Stomach smooth muscle (tissue), 2 donors: Measurements from ENCODE around the gene SENP1.

Experiments
- H3K27ac ChIP-seq: one replicate; pipeline ENCODE4 v1.7.0; 2013; ENCODE audit warnings: mild to moderate bottlenecking, low read length, inconsistent platforms
- H3K27me3 ChIP-seq, 2 donors: one replicate each; pipeline ENCODE4 v1.7.0; 2013; ENCODE audit warnings: low read length in 2 of 2; ENCODE audit not compliant: insufficient read depth in 2 of 2, control insufficient read depth in 1 of 2
- H3K36me3 ChIP-seq, 2 donors: one replicate each; pipeline ENCODE4 v1.7.0; 2013; ENCODE audit warnings: low read length in 2 of 2; ENCODE audit not compliant: control insufficient read depth in 2 of 2, insufficient read depth in 2 of 2
- H3K4me1 ChIP-seq: one replicate; pipeline ENCODE4 v1.7.0; 2013; ENCODE audit warnings: low read length; ENCODE audit not compliant: control insufficient read depth, insufficient read depth
- H3K4me3 ChIP-seq, 2 donors: one replicate each; pipeline ENCODE4 v1.7.0; 2013; ENCODE audit warnings: low read length in 2 of 2
- H3K9ac ChIP-seq, 2 donors: one replicate each; pipeline ENCODE4 v1.7.0; 2013; ENCODE audit warnings: low read length in 2 of 2, mild to moderate bottlenecking in 1 of 2
- H3K9me3 ChIP-seq, 2 donors: one replicate each; pipeline ENCODE4 v1.7.0; 2013; ENCODE audit warnings: low read length in 2 of 2; ENCODE audit not compliant: control insufficient read depth in 2 of 2
- donor health status: healthy.
- donor health status: Pancreatic carcinoma.

The SENP1 gene

GRCh38 chr12:48080821-48081220 lies 25.1 kb downstream of the SENP1 start:
- H3K9me3 ChIP-seq = no peaks in the 10 kb centered on the region

GRCh38 chr12:48080285-48080684 lies 25.6 kb downstream of the SENP1 start:
- Histone ChIP-seq H3K9me3 (no peaks in the 10 kb centered on the region), H3K4me1 (no peaks in the 10 kb centered on the region), H3K4me3 (no peak overlapping the region), H3K27ac (no peak overlapping the region), H3K27me3 (no peaks in the 10 kb centered on the region), H3K36me3 (peaks cover 9 to 22% of the 10 kb centered on the region in 2 donors), H3K9ac (no peak overlapping the region)

More at GRCh38 chr12:48080821-48081220, 25.1 kb downstream of the SENP1 start:
- Histone ChIP-seq H3K36me3 (peaks cover 10 to 22% of the 10 kb centered on the region in 2 donors), H3K27ac (no peak overlapping the region), H3K27me3 (no peaks in the 10 kb centered on the region), H3K4me3 (no peak overlapping the region), H3K4me1 (no peaks in the 10 kb centered on the region), H3K9ac (no peak overlapping the region)

GRCh38 chr12:48078901-48079300 lies 27.0 kb downstream of the SENP1 start:
- Histone ChIP-seq H3K4me1 (no peaks in the 10 kb centered on the region), H3K9ac (no peak overlapping the region), H3K27me3 (no peaks in the 10 kb centered on the region), H3K36me3 (peaks cover 10 to 21% of the 10 kb centered on the region in 2 donors), H3K27ac (no peak overlapping the region), H3K4me3 (no peak overlapping the region), H3K9me3 (no peaks in the 10 kb centered on the region)

- Histone ChIP-seq H3K4me3 (no peak overlapping the region), H3K27me3 (no peaks in the 10 kb centered on the region), H3K27ac (no peak overlapping the region), H3K36me3 (peaks cover 15 to 17% of the 10 kb centered on the region in 2 donors), H3K9ac (no peak overlapping the region), H3K9me3 (no peaks in the 10 kb centered on the region), H3K4me1 (no peaks in the 10 kb centered on the region)
Observed at GRCh38 chr12:48077111-48077510, 28.8 kb downstream of the SENP1 start.

GRCh38 chr12:48075832-48076231 lies 30.0 kb downstream of the SENP1 start:
- Histone ChIP-seq H3K4me3 (no peak overlapping the region), H3K36me3 (peaks cover 18 to 19% of the 10 kb centered on the region in 2 donors)

GRCh38 chr12:48074266-48074665 lies 31.6 kb downstream of the SENP1 start:
- H3K4me1 ChIP-seq = no peaks in the 10 kb centered on the region
- H3K36me3 ChIP-seq = peaks cover 19 to 29% of the 10 kb centered on the region in 2 donors
- H3K27ac ChIP-seq = no peak overlapping the region
- no peak overlapping the region for H3K4me3 ChIP-seq
- H3K9me3 ChIP-seq = no peaks in the 10 kb centered on the region
- no peaks in the 10 kb centered on the region for H3K27me3 ChIP-seq
- H3K9ac ChIP-seq = no peak overlapping the region

More at GRCh38 chr12:48075832-48076231, 30.0 kb downstream of the SENP1 start:
- H3K9me3 ChIP-seq = no peaks in the 10 kb centered on the region
- no peak overlapping the region for H3K27ac ChIP-seq
- H3K4me1 ChIP-seq = no peaks in the 10 kb centered on the region
- no peak overlapping the region for H3K9ac ChIP-seq
- H3K27me3 ChIP-seq = no peaks in the 10 kb centered on the region

GRCh38 chr12:48072266-48072665 lies 33.6 kb downstream of the SENP1 start:
- no peak overlapping the region for H3K4me3 ChIP-seq
- H3K4me1 ChIP-seq = no peaks in the 10 kb centered on the region
- no peaks in the 10 kb centered on the region for H3K27me3 ChIP-seq
- H3K27ac ChIP-seq = no peak overlapping the region
- H3K36me3 ChIP-seq = peaks cover 19 to 24% of the 10 kb centered on the region in 2 donors
- no peaks in the 10 kb centered on the region for H3K9me3 ChIP-seq
- no peak overlapping the region for H3K9ac ChIP-seq

- H3K36me3 ChIP-seq = peaks cover 19 to 24% of the 10 kb centered on the region in 2 donors
- no peaks in the 10 kb centered on the region for H3K4me1 ChIP-seq
Observed at GRCh38 chr12:48071808-48072207, 34.1 kb downstream of the SENP1 start.

GRCh38 chr12:48070731-48071130 lies 35.1 kb downstream of the SENP1 start:
- no peak overlapping the region for H3K9ac ChIP-seq
- H3K4me3 ChIP-seq = no peak overlapping the region
- no peaks in the 10 kb centered on the region for H3K9me3 ChIP-seq
- peaks cover 21 to 24% of the 10 kb centered on the region in 2 donors for H3K36me3 ChIP-seq
- no peak overlapping the region for H3K27ac ChIP-seq
- no peaks in the 10 kb centered on the region for H3K27me3 ChIP-seq
- H3K4me1 ChIP-seq = no peaks in the 10 kb centered on the region

More at GRCh38 chr12:48071808-48072207, 34.1 kb downstream of the SENP1 start:
- Histone ChIP-seq H3K27ac (no peak overlapping the region), H3K9ac (no peak overlapping the region), H3K4me3 (no peak overlapping the region), H3K27me3 (no peaks in the 10 kb centered on the region), H3K9me3 (no peaks in the 10 kb centered on the region)

- Histone ChIP-seq H3K4me1 (no peaks in the 10 kb centered on the region), H3K4me3 (no peak overlapping the region), H3K9me3 (no peaks in the 10 kb centered on the region), H3K36me3 (peaks cover 22 to 29% of the 10 kb centered on the region in 2 donors), H3K27ac (no peak overlapping the region), H3K27me3 (no peaks in the 10 kb centered on the region), H3K9ac (no peak overlapping the region)
Observed at GRCh38 chr12:48070033-48070432, 35.8 kb downstream of the SENP1 start.

GRCh38 chr12:48069241-48069640 lies 36.6 kb downstream of the SENP1 start:
- Histone ChIP-seq H3K4me3 (no peak overlapping the region), H3K4me1 (no peaks in the 10 kb centered on the region), H3K9me3 (no peaks in the 10 kb centered on the region), H3K36me3 (peaks cover 20 to 33% of the 10 kb centered on the region in 2 donors), H3K27me3 (no peaks in the 10 kb centered on the region), H3K27ac (no peak overlapping the region), H3K9ac (no peak overlapping the region)
